SU-DHL-6 (cell line): ENCODE results near the gene PARVB.

ENCODE experiments used
- CTCF ChIP-seq: fragments of 200-600 bp; sonication (generic); IDR thresholded peaks from one replicate; pipeline ENCODE4 v1.5.1; 2017; ENCODE audit warnings: antibody characterized with exemption, mild to moderate bottlenecking, low read length, moderate library complexity; ENCODE audit not compliant: insufficient read depth, poor library complexity, severe bottlenecking
- EZH2phosphoT487 ChIP-seq: fragments of 200-600 bp; sonication (generic), shearing (Covaris generic); conservative IDR thresholded peaks from 2 replicates; pipeline ENCODE4 v1.6.1; 2018; ENCODE audit warnings: mild to moderate bottlenecking, antibody characterized with exemption, low read length, moderate library complexity, mixed read lengths

GRCh38 chr22:44002997-44003396 is 21.1 kb upstream of the PARVB start:
- no peak for TF ChIP-seq CTCF
- no peak for TF ChIP-seq EZH2phosphoT487
